GM23338 (cell line): ENCODE results near the gene FRMD4A.

Source experiments
- CTCF ChIP-seq, 2 experiments: fragments of 200-600 bp in 1 of 2; sonication (generic) in 1 of 2; conservative IDR thresholded peaks; 2 replicates each; pipeline versions ENCODE4 v1.5.1 to v1.6.1; 2016 to 2017; ENCODE audit warnings: antibody characterized with exemption in 2 of 2, low read depth in 2 of 2, mild to moderate bottlenecking in 2 of 2, moderate library complexity in 1 of 2
- EZH2 ChIP-seq: fragments of 200-600 bp; sonication (generic); IDR thresholded peaks from one replicate; pipeline ENCODE4 v1.8.0; 2017; ENCODE audit warnings: antibody characterized with exemption, mild to moderate bottlenecking, low read depth; ENCODE audit not compliant: unreplicated experiment
- EZH2phosphoT487 ChIP-seq: fragments of 200-600 bp; sonication (generic); IDR thresholded peaks from one replicate; pipeline ENCODE4 v1.8.1; 2018; ENCODE audit warnings: antibody characterized with exemption; ENCODE audit not compliant: unreplicated experiment
- POLR2AphosphoS5 ChIP-seq: IDR thresholded peaks from 2 replicates; pipeline ENCODE4 v1.6.1; 2016; ENCODE audit warnings: antibody characterized with exemption, low read depth
- REST ChIP-seq: IDR thresholded peaks from one replicate; pipeline ENCODE4 v1.6.1; 2018; ENCODE audit warnings: antibody characterized with exemption; ENCODE audit not compliant: unreplicated experiment
- STAT1 ChIP-seq: IDR thresholded peaks from one replicate; pipeline ENCODE4 v1.6.1; 2016; ENCODE audit warnings: antibody characterized with exemption; ENCODE audit not compliant: unreplicated experiment
- ZNF114 ChIP-seq: fragments of 250-450 bp; sonication (Bioruptor Pico); IDR thresholded peaks from 2 replicates; pipeline ENCODE4 v1.5.0; 2020; ENCODE audit warnings: mild to moderate bottlenecking, moderate library complexity
- ZNF331 ChIP-seq: fragments of 250-450 bp; sonication (Bioruptor Pico); IDR thresholded peaks from 2 replicates; pipeline ENCODE4 v1.5.0; 2020; ENCODE audit warnings: low read depth, mild to moderate bottlenecking, moderate library complexity

- TF ChIP-seq ZNF114 (CRISPR knock-in tag) (no peak), POLR2AphosphoS5 (no peak), CTCF (conservative IDR thresholded peaks at IDR 0.05; ENCODE audit: low read depth in 2 of 2) (no peak), EZH2phosphoT487 (no peak), EZH2 (no peak), REST (no peak), ZNF331 (CRISPR knock-in tag) (no peak), STAT1 (no peak)
These were observed 25.0 kb upstream of the FRMD4A start for GRCh38 chr10:14355750-14356149.
